T-helper 2 cell treated with Interferon-gamma antibody and Interleukin-4, amounts not matched to agents 5 μg/mL and 100 μg/mL, for 36 hours (primary cell): Measurements from ENCODE around the gene SSX4B.
"Not testable (repeated sequence)": the region's sequence is repeated elsewhere in the genome, so short reads cannot be mapped to it uniquely, and the experiment has no call there.

Source experiments
- DNase-seq: peaks from one replicate; pipeline ENCODE4 v3.0.0; 2021; ENCODE audit warnings: low spot score
- H3K27ac Mint-ChIP-seq: one replicate; pipeline ENCODE4 v1.8.0; 2021; ENCODE audit warnings: mild to moderate bottlenecking, mixed read lengths
- H3K27me3 Mint-ChIP-seq: one replicate; pipeline ENCODE4 v1.8.0; 2021; ENCODE audit warnings: low read depth, mixed read lengths
- H3K36me3 Mint-ChIP-seq: one replicate; pipeline ENCODE4 v1.8.0; 2021; ENCODE audit warnings: low read depth, mixed read lengths
- H3K4me1 Mint-ChIP-seq: one replicate; pipeline ENCODE4 v1.8.0; 2021; ENCODE audit warnings: low read depth, mixed read lengths
- H3K4me3 Mint-ChIP-seq: one replicate; pipeline ENCODE4 v1.8.0; 2022; ENCODE audit warnings: mild to moderate bottlenecking, moderate library complexity, mixed read lengths
- H3K9me3 Mint-ChIP-seq: one replicate; pipeline ENCODE4 v1.8.0; 2021; ENCODE audit warnings: mixed read lengths

The SSX4B gene

GRCh38 chrX:48411860-48412259 lies at the start of gene SSX4B:
TSS of gene SSX4B (minus strand) at chrX:48411960. CDS start at chrX:48411372, 588 bp downstream.
- H3K36me3 Mint-ChIP-seq, H3K27ac Mint-ChIP-seq, H3K4me1 Mint-ChIP-seq, H3K27me3 Mint-ChIP-seq, H3K9me3 Mint-ChIP-seq, DNase-seq, H3K4me3 Mint-ChIP-seq: not testable (repeated sequence)

- H3K27ac Mint-ChIP-seq = no peak overlapping the region
- H3K27me3 Mint-ChIP-seq = no peaks in the 10 kb centered on the region
- H3K4me3 Mint-ChIP-seq = no peak overlapping the region
- DNase-seq = no peak
- H3K36me3 Mint-ChIP-seq = peaks cover 47% of the 10 kb centered on the region
- no peaks in the 10 kb centered on the region for H3K9me3 Mint-ChIP-seq
- H3K4me1 Mint-ChIP-seq = peaks cover 12% of the 10 kb centered on the region
These were observed 48.8 kb upstream of the SSX4B start for GRCh38 chrX:48460606-48461005.

- Mint-ChIP-seq H3K9me3 (no peaks in the 10 kb centered on the region), H3K27me3 (no peaks in the 10 kb centered on the region), H3K27ac (no peak overlapping the region), H3K36me3 (peaks cover 41% of the 10 kb centered on the region), H3K4me3 (no peak overlapping the region), H3K4me1 (peaks cover 6% of the 10 kb centered on the region)
- DNase-seq = no peak
These were observed 48.3 kb upstream of the SSX4B start for GRCh38 chrX:48460031-48460430.

- no peak for DNase-seq
- Mint-ChIP-seq H3K36me3 (peaks cover 38% of the 10 kb centered on the region), H3K9me3 (no peaks in the 10 kb centered on the region), H3K27me3 (no peaks in the 10 kb centered on the region), H3K27ac (no peak overlapping the region), H3K4me1 (peaks cover 4% of the 10 kb centered on the region), H3K4me3 (no peak overlapping the region)
These were observed 47.7 kb upstream of the SSX4B start for GRCh38 chrX:48459483-48459882.

GRCh38 chrX:48458711-48459110 lies 47.0 kb upstream of the SSX4B start:
- Mint-ChIP-seq H3K27ac (no peak overlapping the region), H3K27me3 (no peaks in the 10 kb centered on the region), H3K4me1 (no peaks in the 10 kb centered on the region), H3K36me3 (peaks cover 32% of the 10 kb centered on the region), H3K9me3 (no peaks in the 10 kb centered on the region), H3K4me3 (no peak overlapping the region)
- DNase-seq = no peak

GRCh38 chrX:48456628-48457331 lies 45.0 kb upstream of the SSX4B start:
- H3K9me3 Mint-ChIP-seq = no peaks in the 10 kb centered on the region
- no peak for DNase-seq
- no peak overlapping the region for H3K27ac Mint-ChIP-seq
- H3K4me1 Mint-ChIP-seq = no peaks in the 10 kb centered on the region
- no peaks in the 10 kb centered on the region for H3K27me3 Mint-ChIP-seq
- no peak overlapping the region for H3K4me3 Mint-ChIP-seq
- peaks cover 24% of the 10 kb centered on the region for H3K36me3 Mint-ChIP-seq

- H3K4me3 Mint-ChIP-seq = no peak overlapping the region
- H3K27ac Mint-ChIP-seq = no peak overlapping the region
- H3K36me3 Mint-ChIP-seq = peaks cover under 1% of the 10 kb centered on the region
- H3K27me3 Mint-ChIP-seq = no peaks in the 10 kb centered on the region
- no peaks in the 10 kb centered on the region for H3K9me3 Mint-ChIP-seq
- H3K4me1 Mint-ChIP-seq = no peaks in the 10 kb centered on the region
- DNase-seq = no peak
These were observed 39.9 kb upstream of the SSX4B start for GRCh38 chrX:48451708-48452107.

GRCh38 chrX:48450076-48450475 lies 38.3 kb upstream of the SSX4B start:
- Mint-ChIP-seq H3K9me3 (no peaks in the 10 kb centered on the region), H3K27me3 (no peaks in the 10 kb centered on the region), H3K27ac (no peak overlapping the region), H3K4me3 (no peak overlapping the region), H3K4me1 (no peaks in the 10 kb centered on the region), H3K36me3 (no peaks in the 10 kb centered on the region)
- no peak for DNase-seq

GRCh38 chrX:48447201-48447600 lies 35.4 kb upstream of the SSX4B start:
- H3K36me3 Mint-ChIP-seq, H3K4me3 Mint-ChIP-seq, H3K9me3 Mint-ChIP-seq, H3K27ac Mint-ChIP-seq, H3K4me1 Mint-ChIP-seq, H3K27me3 Mint-ChIP-seq, DNase-seq: not testable (repeated sequence)

GRCh38 chrX:48433713-48434112 lies 22.0 kb upstream of the SSX4B start:
- H3K4me1 Mint-ChIP-seq, H3K27ac Mint-ChIP-seq: not testable (repeated sequence)

GRCh38 chrX:48430166-48430565 lies 18.4 kb upstream of the SSX4B start:
- DNase-seq, H3K4me1 Mint-ChIP-seq, H3K36me3 Mint-ChIP-seq, H3K27ac Mint-ChIP-seq, H3K27me3 Mint-ChIP-seq, H3K9me3 Mint-ChIP-seq, H3K4me3 Mint-ChIP-seq: not testable (repeated sequence)

More at GRCh38 chrX:48433713-48434112, 22.0 kb upstream of the SSX4B start:
- not testable (repeated sequence) for H3K27me3 Mint-ChIP-seq, H3K4me3 Mint-ChIP-seq, DNase-seq, H3K9me3 Mint-ChIP-seq, H3K36me3 Mint-ChIP-seq

- not testable (repeated sequence) for H3K9me3 Mint-ChIP-seq, DNase-seq, H3K4me3 Mint-ChIP-seq, H3K27ac Mint-ChIP-seq, H3K36me3 Mint-ChIP-seq, H3K4me1 Mint-ChIP-seq, H3K27me3 Mint-ChIP-seq
These were observed 17.8 kb upstream of the SSX4B start for GRCh38 chrX:48429606-48430005.

- H3K4me3 Mint-ChIP-seq, H3K4me1 Mint-ChIP-seq, DNase-seq, H3K27ac Mint-ChIP-seq, H3K9me3 Mint-ChIP-seq, H3K36me3 Mint-ChIP-seq, H3K27me3 Mint-ChIP-seq: not testable (repeated sequence)
These were observed 15.4 kb upstream of the SSX4B start for GRCh38 chrX:48427027-48427716.

- H3K27me3 Mint-ChIP-seq, H3K4me1 Mint-ChIP-seq, H3K9me3 Mint-ChIP-seq, H3K27ac Mint-ChIP-seq, DNase-seq, H3K4me3 Mint-ChIP-seq, H3K36me3 Mint-ChIP-seq: not testable (repeated sequence)
These were observed 13.9 kb downstream of the SSX4B start for GRCh38 chrX:48397825-48398224.

- not testable (repeated sequence) for H3K27ac Mint-ChIP-seq, H3K9me3 Mint-ChIP-seq, H3K36me3 Mint-ChIP-seq, H3K4me1 Mint-ChIP-seq, H3K4me3 Mint-ChIP-seq, DNase-seq, H3K27me3 Mint-ChIP-seq
These were observed 14.8 kb downstream of the SSX4B start for GRCh38 chrX:48396931-48397330.
